OCI-LY3 (cell line): ENCODE results near the gene WLS.

Experiments
- H2AFZ ChIP-seq: fragments of 200-600, 300-600 bp; shearing (Covaris generic); 2 replicates; pipeline ENCODE4 v1.6.0; 2014; ENCODE audit warnings: antibody characterized with exemption, low read depth, low read length
- H3K27ac ChIP-seq: fragments of 200-600, 300-600 bp; sonication (generic); 2 replicates; pipeline ENCODE4 v1.5.1; 2014; ENCODE audit warnings: mild to moderate bottlenecking, low read length, moderate library complexity, mixed read lengths
- H3K27me3 ChIP-seq: fragments of 200-600, 300-600 bp; sonication (generic); 2 replicates; pipeline ENCODE4 v1.6.1; 2014; ENCODE audit warnings: low read depth, low read length, mixed read lengths
- H3K36me3 ChIP-seq: fragments of 200-600, 300-600 bp; sonication (generic); replicated peaks from 2 replicates; pipeline ENCODE3; 2014; ENCODE audit warnings: low read depth, low read length, mixed read lengths
- H3K4me1 ChIP-seq: fragments of 300-600, 200-600 bp; sonication (generic); 2 replicates; pipeline ENCODE4 v1.6.1; 2014; ENCODE audit warnings: low read length, mixed read lengths
- H3K4me2 ChIP-seq: fragments of 200-600, 300-600 bp; sonication (generic); 2 replicates; pipeline ENCODE4 v1.6.1; 2014; ENCODE audit warnings: low read length, mixed read lengths
- H3K4me3 ChIP-seq: fragments of 300-600, 200-600 bp; sonication (generic); 2 replicates; pipeline ENCODE4 v1.5.1; 2014; ENCODE audit warnings: antibody characterized with exemption, mild to moderate bottlenecking, low read length, moderate library complexity
- H3K79me2 ChIP-seq: fragments of 300-600, 200-600 bp; shearing (Covaris generic); 2 replicates; pipeline ENCODE4 v1.6.1; 2014; ENCODE audit warnings: mild to moderate bottlenecking, low read length, mixed read lengths
- H3K9ac ChIP-seq: fragments of 300-600, 200-600 bp; shearing (Covaris generic); 2 replicates; pipeline ENCODE4 v1.6.0; 2014; ENCODE audit warnings: mild to moderate bottlenecking, low read length, moderate library complexity
- H3K9me3 ChIP-seq: fragments of 200-600, 300-600 bp; shearing (Covaris generic); 2 replicates; pipeline ENCODE4 v1.6.1; 2014; ENCODE audit warnings: low read length, mixed read lengths; ENCODE audit not compliant: insufficient read depth
- H4K20me1 ChIP-seq: fragments of 200-600, 300-600 bp; sonication (generic); 2 replicates; pipeline ENCODE4 v1.6.1; 2016; ENCODE audit warnings: low read length, mixed read lengths; ENCODE audit not compliant: insufficient read depth
- CTCF ChIP-seq: fragments of 200-600, 300-600 bp; sonication (generic); IDR thresholded peaks from 2 replicates; pipeline ENCODE4 v1.5.1; 2014; ENCODE audit warnings: antibody characterized with exemption, low read length, low read depth
- EZH2phosphoT487 ChIP-seq: fragments of 200-600 bp; shearing (Covaris generic); IDR thresholded peaks from 2 replicates; pipeline ENCODE4 v1.6.1; 2018; ENCODE audit warnings: antibody characterized with exemption, mixed run types, low read depth

WLS gene

GRCh38 chr1:68140536-68140935, 91.8 kb downstream of the WLS start:
- Histone ChIP-seq H3K9ac (no peak overlapping the region), H3K4me3 (no peak overlapping the region), H3K79me2 (no peaks in the 10 kb centered on the region), H3K36me3 (no peaks in the 10 kb centered on the region), H4K20me1 (no peaks in the 10 kb centered on the region), H3K4me2 (no peak overlapping the region), H3K4me1 (no peaks in the 10 kb centered on the region), H3K9me3 (no peaks in the 10 kb centered on the region), H3K27ac (no peak overlapping the region), H2AFZ (no peak overlapping the region), H3K27me3 (no peaks in the 10 kb centered on the region)
- no peak for TF ChIP-seq EZH2phosphoT487
- TF ChIP-seq CTCF: no peak

- Histone ChIP-seq H3K27me3 (no peaks in the 10 kb centered on the region), H2AFZ (no peak overlapping the region), H3K4me2 (no peak overlapping the region), H3K36me3 (no peaks in the 10 kb centered on the region), H3K4me3 (no peak overlapping the region), H3K9ac (no peak overlapping the region), H3K27ac (no peak overlapping the region), H3K79me2 (no peaks in the 10 kb centered on the region), H4K20me1 (no peaks in the 10 kb centered on the region), H3K9me3 (no peaks in the 10 kb centered on the region), H3K4me1 (no peaks in the 10 kb centered on the region)
- TF ChIP-seq CTCF (no peak), EZH2phosphoT487 (no peak)
Measured at GRCh38 chr1:68136187-68136586, 96.1 kb downstream of the WLS start.

- no peak overlapping the region for H3K9ac ChIP-seq
- no peak overlapping the region for H3K4me3 ChIP-seq
- no peaks in the 10 kb centered on the region for H3K27me3 ChIP-seq
- H3K79me2 ChIP-seq: no peaks in the 10 kb centered on the region
- H2AFZ ChIP-seq: no peak overlapping the region
- H3K9me3 ChIP-seq: no peaks in the 10 kb centered on the region
- H3K27ac ChIP-seq: no peak overlapping the region
- H4K20me1 ChIP-seq: no peaks in the 10 kb centered on the region
- no peak overlapping the region for H3K4me2 ChIP-seq
- TF ChIP-seq CTCF: no peak
- TF ChIP-seq EZH2phosphoT487: no peak
- H3K4me1 ChIP-seq: no peaks in the 10 kb centered on the region
- H3K36me3 ChIP-seq: no peaks in the 10 kb centered on the region
Measured at GRCh38 chr1:68132426-68133130, 99.7 kb downstream of the WLS start.

GRCh38 chr1:68131261-68131660, 101.1 kb downstream of the WLS start:
- no peak overlapping the region for H3K4me2 ChIP-seq
- H3K36me3 ChIP-seq: no peaks in the 10 kb centered on the region
- no peaks in the 10 kb centered on the region for H3K79me2 ChIP-seq
- no peaks in the 10 kb centered on the region for H3K9me3 ChIP-seq
- no peak overlapping the region for H3K9ac ChIP-seq
- H2AFZ ChIP-seq: no peak overlapping the region
- H4K20me1 ChIP-seq: no peaks in the 10 kb centered on the region
- H3K27me3 ChIP-seq: no peaks in the 10 kb centered on the region
- no peak overlapping the region for H3K4me3 ChIP-seq
- no peaks in the 10 kb centered on the region for H3K4me1 ChIP-seq
- H3K27ac ChIP-seq: no peak overlapping the region
- no peak for TF ChIP-seq EZH2phosphoT487
- no peak for TF ChIP-seq CTCF
